B cell (primary cell): ENCODE results near the gene PLEKHM2.

Experiments
- EZH2 ChIP-seq: IDR thresholded peaks from 2 replicates; pipeline ENCODE4 v1.6.1; 2012; ENCODE audit warnings: borderline replicate concordance, low read depth, mild to moderate bottlenecking, moderate library complexity, low read length; ENCODE audit not compliant: insufficient read depth, poor library complexity, severe bottlenecking
- TF ChIP-seq, protein P1 (sequence below): fragments of 200-600 bp; IDR thresholded peaks from one replicate; pipeline ENCODE4 v1.8.0; 2022; ENCODE audit warnings: antibody characterized with exemption, mild to moderate bottlenecking

- no peak for TF ChIP-seq EZH2
- TF ChIP-seq, protein P1, sequence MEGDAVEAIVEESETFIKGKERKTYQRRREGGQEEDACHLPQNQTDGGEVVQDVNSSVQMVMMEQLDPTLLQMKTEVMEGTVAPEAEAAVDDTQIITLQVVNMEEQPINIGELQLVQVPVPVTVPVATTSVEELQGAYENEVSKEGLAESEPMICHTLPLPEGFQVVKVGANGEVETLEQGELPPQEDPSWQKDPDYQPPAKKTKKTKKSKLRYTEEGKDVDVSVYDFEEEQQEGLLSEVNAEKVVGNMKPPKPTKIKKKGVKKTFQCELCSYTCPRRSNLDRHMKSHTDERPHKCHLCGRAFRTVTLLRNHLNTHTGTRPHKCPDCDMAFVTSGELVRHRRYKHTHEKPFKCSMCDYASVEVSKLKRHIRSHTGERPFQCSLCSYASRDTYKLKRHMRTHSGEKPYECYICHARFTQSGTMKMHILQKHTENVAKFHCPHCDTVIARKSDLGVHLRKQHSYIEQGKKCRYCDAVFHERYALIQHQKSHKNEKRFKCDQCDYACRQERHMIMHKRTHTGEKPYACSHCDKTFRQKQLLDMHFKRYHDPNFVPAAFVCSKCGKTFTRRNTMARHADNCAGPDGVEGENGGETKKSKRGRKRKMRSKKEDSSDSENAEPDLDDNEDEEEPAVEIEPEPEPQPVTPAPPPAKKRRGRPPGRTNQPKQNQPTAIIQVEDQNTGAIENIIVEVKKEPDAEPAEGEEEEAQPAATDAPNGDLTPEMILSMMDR, result no peak
These were observed 74.3 kb downstream of the PLEKHM2 start, which contains the start of gene FBLIM1 for GRCh38 chr1:15758343-15758931.
